Stimulated activated CD8-positive, alpha-beta memory T cell treated with anti-CD3 and anti-CD28 coated beads, Interleukin-7, amount 100 ng/mL, for 24 hours (primary cell): ENCODE data around the gene MED26.
A peak's percentile ranks its signal among the peaks of the same experiment; 100 is the strongest.
"Not testable (repeated sequence)": the region's sequence is repeated elsewhere in the genome, so short reads cannot be mapped to it uniquely, and the experiment has no call there.

Source experiments
- DNase-seq: peaks from one replicate; pipeline ENCODE4 v3.0.0-alpha.2; 2020; ENCODE audit warnings: low read depth

The MED26 gene

GRCh38 chr19:16572332-16573211, 55.4 kb downstream of the MED26 start, which contains the start of gene SLC35E1:
Gene SLC35E1, minus strand, starts transcription at chr19:16572415. Its CDS starts 51 bp downstream, at chr19:16572364.
- peak; percentile 87 for DNase-seq

- DNase-seq: no peak
These were observed 56.1 kb downstream of the MED26 start for GRCh38 chr19:16571822-16572331.

GRCh38 chr19:16571283-16571682, 56.7 kb downstream of the MED26 start:
- DNase-seq: no peak

GRCh38 chr19:16569609-16570320, 58.2 kb downstream of the MED26 start:
- no peak for DNase-seq

- DNase-seq: no peak
These were observed 61.3 kb downstream of the MED26 start for GRCh38 chr19:16566702-16567101.

- DNase-seq: no peak
These were observed 61.8 kb downstream of the MED26 start for GRCh38 chr19:16566161-16566560.

- DNase-seq: no peak
These were observed 63.2 kb downstream of the MED26 start for GRCh38 chr19:16564842-16565241.

GRCh38 chr19:16562608-16563025, 65.4 kb downstream of the MED26 start:
- no peak for DNase-seq

GRCh38 chr19:16561382-16561781, 66.6 kb downstream of the MED26 start:
- no peak for DNase-seq

GRCh38 chr19:16559780-16560276, 68.2 kb downstream of the MED26 start:
- DNase-seq: no peak

GRCh38 chr19:16554776-16555175, 73.2 kb downstream of the MED26 start:
- DNase-seq: no peak

GRCh38 chr19:16551902-16552301, 76.1 kb downstream of the MED26 start:
- not testable (repeated sequence) for DNase-seq

GRCh38 chr19:16548956-16549355, 79.0 kb downstream of the MED26 start:
- DNase-seq: no peak

GRCh38 chr19:16544473-16545231, 83.4 kb downstream of the MED26 start:
- no peak for DNase-seq

- DNase-seq: not testable (repeated sequence)
These were observed 84.3 kb downstream of the MED26 start for GRCh38 chr19:16543734-16544133.

GRCh38 chr19:16542910-16543472, 85.0 kb downstream of the MED26 start:
- no peak for DNase-seq

- DNase-seq: peak; percentile 89
These were observed 85.7 kb downstream of the MED26 start, which contains the start of gene CHERP for GRCh38 chr19:16542045-16542909. Gene CHERP, minus strand, starts transcription at chr19:16542437. Its CDS starts 59 bp downstream, at chr19:16542378.

- DNase-seq: no peak
These were observed 86.4 kb downstream of the MED26 start for GRCh38 chr19:16541526-16542044.

- DNase-seq: no peak
These were observed 87.1 kb downstream of the MED26 start for GRCh38 chr19:16540948-16541347.

- no peak for DNase-seq
These were observed 90.9 kb downstream of the MED26 start for GRCh38 chr19:16537111-16537510.
